ENCODE measurements around the gene DOHH. TPM values are rescaled to one million over a fixed set of nuclear protein-coding genes. Genes with fewer than 3 reads are reported as not detected.

Gene DOHH
- total RNA-seq, 1 donor from 2014 or later: 14.5 TPM

- Histone ChIP-seq H3K9ac (ENCODE audit: low read length) (no peak overlapping the region), H3K4me2 (ENCODE audit: low read length) (no peak overlapping the region), H2AFZ (ENCODE audit: low read depth, low read length) (no peak overlapping the region), H3K36me3 (ENCODE audit: insufficient read depth, low read length) (peaks cover 6% of the 10 kb centered on the region), H3K27ac (ENCODE audit: low read depth, low read length) (no peak overlapping the region), H3K79me2 (ENCODE audit: insufficient read depth, low read length) (peaks cover 38% of the 10 kb centered on the region), H3K27me3 (ENCODE audit: insufficient read depth, low read length) (no peaks in the 10 kb centered on the region), H4K20me1 (ENCODE audit: insufficient read depth, low read length) (peaks cover 3% of the 10 kb centered on the region), H3K4me1 (ENCODE audit: insufficient read depth, low read length) (peaks cover 5% of the 10 kb centered on the region), H3K9me3 (ENCODE audit: insufficient read depth, low read depth, low read length) (no peaks in the 10 kb centered on the region), H3K4me3 (ENCODE audit: insufficient read depth, low read depth, low read length) (no peak overlapping the region)
- Mint-ChIP-seq H3K27me3 (ENCODE audit: low read depth, unreplicated experiment) (no peaks in the 10 kb centered on the region), H3K4me3 (ENCODE audit: unreplicated experiment) (no peak overlapping the region), H3K9me3 (ENCODE audit: unreplicated experiment) (peaks cover 2% of the 10 kb centered on the region), H3K36me3 (ENCODE audit: low read depth, unreplicated experiment) (peaks cover 13% of the 10 kb centered on the region), H3K27ac (ENCODE audit: unreplicated experiment) (no peak overlapping the region), H3K4me1 (ENCODE audit: low read depth, unreplicated experiment) (peaks cover 12% of the 10 kb centered on the region)
- no peak for DNase-seq (ENCODE audit: low read depth)
- no peak for FAIRE-seq
- TF ChIP-seq EZH2 (IDR thresholded peaks at IDR 0.05; ENCODE audit: insufficient read depth, low read length): no peak
These were observed 3.8 kb downstream of the DOHH start for GRCh38 chr19:3496392-3497273.

GRCh38 chr19:3494559-3494958, 5.9 kb downstream of the DOHH start:
- H3K9ac ChIP-seq (ENCODE audit: low read length): no peak overlapping the region
- no peak overlapping the region for H3K4me2 ChIP-seq (ENCODE audit: low read length)
- Mint-ChIP-seq H3K27ac (ENCODE audit: unreplicated experiment) (no peak overlapping the region), H3K36me3 (ENCODE audit: low read depth, unreplicated experiment) (peaks cover 13% of the 10 kb centered on the region), H3K9me3 (ENCODE audit: unreplicated experiment) (peaks cover 2% of the 10 kb centered on the region), H3K27me3 (ENCODE audit: low read depth, unreplicated experiment) (no peaks in the 10 kb centered on the region), H3K4me1 (ENCODE audit: low read depth, unreplicated experiment) (peaks cover 4% of the 10 kb centered on the region), H3K4me3 (ENCODE audit: unreplicated experiment) (no peak overlapping the region)
- no peak overlapping the region for H3K4me3 ChIP-seq (ENCODE audit: insufficient read depth, low read depth, low read length)
- H3K9me3 ChIP-seq (ENCODE audit: insufficient read depth, low read depth, low read length): no peaks in the 10 kb centered on the region
- no peak overlapping the region for H3K27ac ChIP-seq (ENCODE audit: low read depth, low read length)
- H3K27me3 ChIP-seq (ENCODE audit: insufficient read depth, low read length): no peaks in the 10 kb centered on the region
- DNase-seq (ENCODE audit: low read depth) (no peak), FAIRE-seq (no peak)
- TF ChIP-seq CTCF (IDR thresholded peaks at IDR 0.05; ENCODE audit: insufficient read depth, low read depth, low read length): no peak
- no peak for TF ChIP-seq EZH2 (IDR thresholded peaks at IDR 0.05; ENCODE audit: insufficient read depth, low read length)
- H3K4me1 ChIP-seq (ENCODE audit: insufficient read depth, low read length): peaks cover under 1% of the 10 kb centered on the region
- H2AFZ ChIP-seq (ENCODE audit: low read depth, low read length): no peak overlapping the region
- peaks cover 7% of the 10 kb centered on the region for H4K20me1 ChIP-seq (ENCODE audit: insufficient read depth, low read length)
- peaks cover 6% of the 10 kb centered on the region for H3K36me3 ChIP-seq (ENCODE audit: insufficient read depth, low read length)
- H3K79me2 ChIP-seq (ENCODE audit: insufficient read depth, low read length): peaks cover 29% of the 10 kb centered on the region

GRCh38 chr19:3494051-3494450, 6.4 kb downstream of the DOHH start:
- Histone ChIP-seq H3K27me3 (ENCODE audit: insufficient read depth, low read length) (no peaks in the 10 kb centered on the region), H4K20me1 (ENCODE audit: insufficient read depth, low read length) (peaks cover 7% of the 10 kb centered on the region), H3K4me1 (ENCODE audit: insufficient read depth, low read length) (no peaks in the 10 kb centered on the region), H3K9me3 (ENCODE audit: insufficient read depth, low read depth, low read length) (no peaks in the 10 kb centered on the region), H2AFZ (ENCODE audit: low read depth, low read length) (no peak overlapping the region), H3K9ac (ENCODE audit: low read length) (no peak overlapping the region), H3K4me2 (ENCODE audit: low read length) (no peak overlapping the region), H3K4me3 (ENCODE audit: insufficient read depth, low read depth, low read length) (no peak overlapping the region), H3K36me3 (ENCODE audit: insufficient read depth, low read length) (peaks cover 6% of the 10 kb centered on the region), H3K79me2 (ENCODE audit: insufficient read depth, low read length) (peaks cover 24% of the 10 kb centered on the region), H3K27ac (ENCODE audit: low read depth, low read length) (no peak overlapping the region)
- H3K9me3 Mint-ChIP-seq (ENCODE audit: unreplicated experiment): peaks cover 2% of the 10 kb centered on the region
- no peaks in the 10 kb centered on the region for H3K27me3 Mint-ChIP-seq (ENCODE audit: low read depth, unreplicated experiment)
- H3K27ac Mint-ChIP-seq (ENCODE audit: unreplicated experiment): no peak overlapping the region
- DNase-seq (ENCODE audit: low read depth) (no peak), FAIRE-seq (no peak)
- H3K4me3 Mint-ChIP-seq (ENCODE audit: unreplicated experiment): no peak overlapping the region
- H3K4me1 Mint-ChIP-seq (ENCODE audit: low read depth, unreplicated experiment): peaks cover 4% of the 10 kb centered on the region
- no peak for TF ChIP-seq EZH2 (IDR thresholded peaks at IDR 0.05; ENCODE audit: insufficient read depth, low read length)
- TF ChIP-seq CTCF (IDR thresholded peaks at IDR 0.05; ENCODE audit: insufficient read depth, low read depth, low read length): no peak
- peaks cover 13% of the 10 kb centered on the region for H3K36me3 Mint-ChIP-seq (ENCODE audit: low read depth, unreplicated experiment)
